Vagina (tissue), 2 donors: ENCODE data around the gene LINGO1.

Experiments
- CTCF ChIP-seq, 3 experiments: fragments of 450-650 bp in 2 of 3; fragments of 200-600 bp in 1 of 3; sonication (generic) in 1 of 3; IDR thresholded peaks; one replicate each; pipeline ENCODE4 v1.5.1; 2017 to 2019; ENCODE audit warnings: antibody characterized with exemption in 3 of 3, mild to moderate bottlenecking in 2 of 3, moderate library complexity in 2 of 3
- POLR2A ChIP-seq, 2 donors: fragments of 450-650 bp; IDR thresholded peaks; one replicate each; pipeline ENCODE4 v1.6.1; 2017; ENCODE audit warnings: antibody characterized with exemption in 2 of 2, mild to moderate bottlenecking in 2 of 2, moderate library complexity in 2 of 2

- TF ChIP-seq CTCF (IDR thresholded peaks at IDR 0.05): no peak
- TF ChIP-seq POLR2A (IDR thresholded peaks at IDR 0.05): no peak
Observed at GRCh38 chr15:77649610-77650009, 16.9 kb upstream of the LINGO1 start.
